SK-N-MC (cell line): ENCODE data around the gene F10.

Experiments used
- EZH2 ChIP-seq: fragments of 200-600 bp; sonication (generic); IDR thresholded peaks from one replicate; pipeline ENCODE4 v1.6.1; 2017; ENCODE audit warnings: antibody characterized with exemption
- POLR2AphosphoS5 ChIP-seq: IDR thresholded peaks from 2 replicates; pipeline ENCODE4 v1.6.1; 2012; ENCODE audit warnings: mild to moderate bottlenecking, low read depth, low read length, borderline replicate concordance

GRCh38 chr13:113162783-113163685, 40.4 kb downstream of the F10 start:
- TF ChIP-seq POLR2AphosphoS5 = no peak
- peak; percentile 30 for TF ChIP-seq EZH2
